ENCODE data around the gene P2RY12.

DNA sequence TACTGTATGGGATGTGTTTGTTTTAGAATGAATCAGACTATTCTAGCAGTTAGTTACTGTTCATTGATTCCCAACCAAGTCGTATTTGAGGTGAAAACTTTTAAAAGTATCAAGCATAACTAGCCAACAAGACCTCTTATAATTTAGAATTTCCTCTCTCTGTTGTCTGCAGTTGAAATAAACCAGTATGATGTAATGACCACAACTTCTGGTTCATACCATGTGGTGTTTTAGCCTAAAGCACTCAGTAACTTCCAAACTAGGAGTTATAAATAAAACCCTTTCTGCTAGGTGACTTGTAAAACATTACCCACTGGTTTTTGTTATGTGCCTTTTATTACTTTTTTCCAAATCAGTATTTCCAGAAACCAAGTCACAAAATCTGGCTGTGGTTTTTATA is 19.8 kb upstream of the P2RY12 start:
- TF ChIP-seq CTCF (IDR thresholded peaks at IDR 0.05; ENCODE audit: low read depth, low read length, poor library complexity, severe bottlenecking) (no peak), EZH2phosphoT487 (IDR thresholded peaks at IDR 0.05; ENCODE audit: borderline replicate concordance, low read length) (no peak)

Data from DOHH2 (cell line).